ENCODE data around the gene TNNI3K. TPM values are rescaled to one million over a fixed set of nuclear protein-coding genes. Genes with fewer than 3 reads are reported as not detected.

Gene TNNI3K
- polyA plus RNA-seq, 1 donor from 2014 or later = 3.5 TPM

DNA sequence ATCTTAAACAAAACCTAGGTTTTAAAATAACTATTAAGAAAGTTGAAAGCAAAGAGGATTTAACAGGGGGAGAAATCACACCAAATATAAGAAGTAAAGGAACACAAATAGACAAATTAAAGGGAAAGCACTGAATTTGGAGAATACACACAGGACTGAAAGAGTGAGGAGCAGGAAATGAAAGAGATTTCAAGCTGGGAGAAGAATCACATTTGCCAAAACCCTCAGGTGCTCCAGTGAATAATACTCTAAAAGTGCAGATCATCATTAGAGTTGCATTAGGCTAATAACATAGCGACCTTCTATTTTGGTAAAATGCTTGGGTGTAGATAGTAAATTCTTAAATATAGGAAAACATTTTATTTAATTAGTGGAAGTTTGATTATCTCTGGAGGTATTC is 127.5 kb downstream of the TNNI3K start:
- no peaks in the 10 kb centered on the region for H4K20me1 ChIP-seq (ENCODE audit: insufficient read depth)
- no peak overlapping the region for H2AFZ ChIP-seq (ENCODE audit: low read depth, low read length)
- TF ChIP-seq POLR2AphosphoS5 (IDR thresholded peaks at IDR 0.05) (no peak), SMC3 (conservative IDR thresholded peaks at IDR 0.05; ENCODE audit: poor library complexity) (no peak), RAD21 (conservative IDR thresholded peaks at IDR 0.05) (no peak), EZH2 (IDR thresholded peaks at IDR 0.05; ENCODE audit: borderline replicate concordance, insufficient read depth, low read length, poor library complexity, severe bottlenecking) (no peak), EP300 (conservative IDR thresholded peaks at IDR 0.05; ENCODE audit: poor library complexity, severe bottlenecking) (no peak), TAF1 (IDR thresholded peaks at IDR 0.05; ENCODE audit: low read depth) (no peak)
- TF ChIP-seq, protein P1, sequence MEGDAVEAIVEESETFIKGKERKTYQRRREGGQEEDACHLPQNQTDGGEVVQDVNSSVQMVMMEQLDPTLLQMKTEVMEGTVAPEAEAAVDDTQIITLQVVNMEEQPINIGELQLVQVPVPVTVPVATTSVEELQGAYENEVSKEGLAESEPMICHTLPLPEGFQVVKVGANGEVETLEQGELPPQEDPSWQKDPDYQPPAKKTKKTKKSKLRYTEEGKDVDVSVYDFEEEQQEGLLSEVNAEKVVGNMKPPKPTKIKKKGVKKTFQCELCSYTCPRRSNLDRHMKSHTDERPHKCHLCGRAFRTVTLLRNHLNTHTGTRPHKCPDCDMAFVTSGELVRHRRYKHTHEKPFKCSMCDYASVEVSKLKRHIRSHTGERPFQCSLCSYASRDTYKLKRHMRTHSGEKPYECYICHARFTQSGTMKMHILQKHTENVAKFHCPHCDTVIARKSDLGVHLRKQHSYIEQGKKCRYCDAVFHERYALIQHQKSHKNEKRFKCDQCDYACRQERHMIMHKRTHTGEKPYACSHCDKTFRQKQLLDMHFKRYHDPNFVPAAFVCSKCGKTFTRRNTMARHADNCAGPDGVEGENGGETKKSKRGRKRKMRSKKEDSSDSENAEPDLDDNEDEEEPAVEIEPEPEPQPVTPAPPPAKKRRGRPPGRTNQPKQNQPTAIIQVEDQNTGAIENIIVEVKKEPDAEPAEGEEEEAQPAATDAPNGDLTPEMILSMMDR (IDR thresholded peaks at IDR 0.05; ENCODE audit: poor library complexity, severe bottlenecking) = no peak
- no peak overlapping the region for H3K9ac ChIP-seq (ENCODE audit: low read length)
- H3K36me3 ChIP-seq (ENCODE audit: insufficient read depth, low read length) = no peaks in the 10 kb centered on the region
- H3F3A ChIP-seq (ENCODE audit: insufficient read depth, low read length, poor library complexity, severe bottlenecking) = no peaks in the 10 kb centered on the region
- no peaks in the 10 kb centered on the region for H3K79me2 ChIP-seq (replicated peaks; ENCODE audit: insufficient read depth, low read length)
- no peak overlapping the region for H3K27ac ChIP-seq (ENCODE audit: low read length)
- H3K27me3 ChIP-seq (ENCODE audit: insufficient read depth, low read depth, low read length) = no peaks in the 10 kb centered on the region
- H3K4me3 ChIP-seq (ENCODE audit: low read length) = no peak overlapping the region
- H3K9me3 ChIP-seq (ENCODE audit: low read length) = no peaks in the 10 kb centered on the region
- no peak overlapping the region for H3K4me2 ChIP-seq (ENCODE audit: low read length)
- no peaks in the 10 kb centered on the region for H3K9me2 ChIP-seq (ENCODE audit: insufficient read depth, low read length)

DNA sequence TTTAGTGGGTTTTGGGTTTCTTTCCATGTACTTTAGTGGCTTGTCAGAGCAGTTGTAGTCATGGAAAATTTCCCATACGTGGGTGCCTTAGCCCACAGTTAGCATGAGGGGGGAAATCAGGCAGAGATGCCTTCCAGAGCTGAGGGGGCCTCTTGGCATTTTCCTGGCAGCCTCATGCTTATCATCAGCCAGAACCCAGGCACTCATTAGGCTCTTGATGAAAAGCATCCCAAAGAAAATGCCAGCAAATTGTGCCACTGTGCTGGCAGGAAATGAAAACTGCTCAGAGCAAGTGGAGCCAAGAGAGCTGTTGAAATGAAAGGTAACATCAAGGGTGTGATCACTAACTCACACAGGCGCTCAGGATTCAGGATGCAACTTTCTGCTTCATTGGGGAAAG is 128.0 kb downstream of the TNNI3K start:
- Histone ChIP-seq H3K9me3 (ENCODE audit: low read length) (no peaks in the 10 kb centered on the region), H3K9ac (ENCODE audit: low read length) (no peak overlapping the region), H3K27me3 (ENCODE audit: insufficient read depth, low read depth, low read length) (no peaks in the 10 kb centered on the region), H3K27ac (ENCODE audit: low read length) (no peak overlapping the region), H3K9me2 (ENCODE audit: insufficient read depth, low read length) (no peaks in the 10 kb centered on the region), H3K4me2 (ENCODE audit: low read length) (no peak overlapping the region), H3K4me3 (ENCODE audit: low read length) (no peak overlapping the region), H4K20me1 (ENCODE audit: insufficient read depth) (no peaks in the 10 kb centered on the region), H2AFZ (ENCODE audit: low read depth, low read length) (no peak overlapping the region), H3K36me3 (ENCODE audit: insufficient read depth, low read length) (no peaks in the 10 kb centered on the region), H3K79me2 (replicated peaks; ENCODE audit: insufficient read depth, low read length) (no peaks in the 10 kb centered on the region), H3F3A (ENCODE audit: insufficient read depth, low read length, poor library complexity, severe bottlenecking) (no peaks in the 10 kb centered on the region)
- TF ChIP-seq, protein P1 (IDR thresholded peaks at IDR 0.05; ENCODE audit: poor library complexity, severe bottlenecking) = no peak
- TF ChIP-seq, protein P2, sequence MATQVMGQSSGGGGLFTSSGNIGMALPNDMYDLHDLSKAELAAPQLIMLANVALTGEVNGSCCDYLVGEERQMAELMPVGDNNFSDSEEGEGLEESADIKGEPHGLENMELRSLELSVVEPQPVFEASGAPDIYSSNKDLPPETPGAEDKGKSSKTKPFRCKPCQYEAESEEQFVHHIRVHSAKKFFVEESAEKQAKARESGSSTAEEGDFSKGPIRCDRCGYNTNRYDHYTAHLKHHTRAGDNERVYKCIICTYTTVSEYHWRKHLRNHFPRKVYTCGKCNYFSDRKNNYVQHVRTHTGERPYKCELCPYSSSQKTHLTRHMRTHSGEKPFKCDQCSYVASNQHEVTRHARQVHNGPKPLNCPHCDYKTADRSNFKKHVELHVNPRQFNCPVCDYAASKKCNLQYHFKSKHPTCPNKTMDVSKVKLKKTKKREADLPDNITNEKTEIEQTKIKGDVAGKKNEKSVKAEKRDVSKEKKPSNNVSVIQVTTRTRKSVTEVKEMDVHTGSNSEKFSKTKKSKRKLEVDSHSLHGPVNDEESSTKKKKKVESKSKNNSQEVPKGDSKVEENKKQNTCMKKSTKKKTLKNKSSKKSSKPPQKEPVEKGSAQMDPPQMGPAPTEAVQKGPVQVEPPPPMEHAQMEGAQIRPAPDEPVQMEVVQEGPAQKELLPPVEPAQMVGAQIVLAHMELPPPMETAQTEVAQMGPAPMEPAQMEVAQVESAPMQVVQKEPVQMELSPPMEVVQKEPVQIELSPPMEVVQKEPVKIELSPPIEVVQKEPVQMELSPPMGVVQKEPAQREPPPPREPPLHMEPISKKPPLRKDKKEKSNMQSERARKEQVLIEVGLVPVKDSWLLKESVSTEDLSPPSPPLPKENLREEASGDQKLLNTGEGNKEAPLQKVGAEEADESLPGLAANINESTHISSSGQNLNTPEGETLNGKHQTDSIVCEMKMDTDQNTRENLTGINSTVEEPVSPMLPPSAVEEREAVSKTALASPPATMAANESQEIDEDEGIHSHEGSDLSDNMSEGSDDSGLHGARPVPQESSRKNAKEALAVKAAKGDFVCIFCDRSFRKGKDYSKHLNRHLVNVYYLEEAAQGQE (IDR thresholded peaks at IDR 0.05; ENCODE audit: borderline replicate concordance) = no peak
- TF ChIP-seq SMC3 (conservative IDR thresholded peaks at IDR 0.05; ENCODE audit: poor library complexity) (no peak), EP300 (conservative IDR thresholded peaks at IDR 0.05; ENCODE audit: poor library complexity, severe bottlenecking) (no peak), MXI1 (conservative IDR thresholded peaks at IDR 0.05; ENCODE audit: poor library complexity, severe bottlenecking) (no peak), EZH2 (IDR thresholded peaks at IDR 0.05; ENCODE audit: borderline replicate concordance, insufficient read depth, low read length, poor library complexity, severe bottlenecking) (no peak), TAF1 (IDR thresholded peaks at IDR 0.05; ENCODE audit: low read depth) (no peak), RAD21 (conservative IDR thresholded peaks at IDR 0.05) (no peak), POLR2AphosphoS5 (IDR thresholded peaks at IDR 0.05) (no peak)

All from neural cell (in vitro differentiated cells).